Stimulated activated naive CD4-positive, alpha-beta T cell (primary cell): ENCODE data around the gene ANAPC16.
"Not testable (repeated sequence)": the region's sequence is repeated elsewhere in the genome, so short reads cannot be mapped to it uniquely, and the experiment has no call there.

ENCODE experiments used
- DNase-seq, 6 experiments: peaks; one replicate each; lab custom pipeline; 2025; lab: John Stamatoyannopoulos, UW

ANAPC16 gene

GRCh38 chr10:72215611-72216549 is at the start of gene ANAPC16, which contains the start of gene ASCC1:
ANAPC16 (plus strand) TSS chr10:72216012; CDS start chr10:72223915, 7,903 bp downstream.
ASCC1 (minus strand) TSS chr10:72216276; CDS start chr10:72213298, 2,978 bp downstream.
- DNase-seq = peak; percentile 88 to 99 (median 96)

GRCh38 chr10:72167118-72167517 is 48.7 kb upstream of the ANAPC16 start:
- no peak for DNase-seq

DNA sequence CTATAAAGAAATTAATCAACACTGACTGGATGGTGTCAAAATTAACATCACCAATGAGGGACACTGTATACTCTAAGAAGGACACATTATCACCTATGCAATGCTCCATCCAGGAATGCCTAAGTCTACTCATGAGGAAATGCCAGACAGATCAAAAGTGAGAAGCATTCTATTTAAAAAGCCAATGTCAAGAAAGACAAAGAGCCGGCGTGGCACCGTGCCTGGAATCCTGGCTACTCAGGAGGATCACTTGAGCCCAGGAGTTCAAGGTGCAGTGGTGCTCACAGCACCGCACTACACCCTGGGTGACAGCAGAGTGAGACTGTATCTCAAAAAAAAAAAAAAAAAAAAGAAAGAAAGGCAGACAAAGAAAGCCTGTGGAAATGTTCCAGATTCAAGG is 45.5 kb upstream of the ANAPC16 start:
- no peak for DNase-seq

GRCh38 chr10:72170733-72171132 is 45.1 kb upstream of the ANAPC16 start:
- no peak for DNase-seq

GRCh38 chr10:72171175-72171630 is 44.6 kb upstream of the ANAPC16 start:
- no peak for DNase-seq

GRCh38 chr10:72173262-72173618 is 42.6 kb upstream of the ANAPC16 start:
- DNase-seq = no peak

DNA sequence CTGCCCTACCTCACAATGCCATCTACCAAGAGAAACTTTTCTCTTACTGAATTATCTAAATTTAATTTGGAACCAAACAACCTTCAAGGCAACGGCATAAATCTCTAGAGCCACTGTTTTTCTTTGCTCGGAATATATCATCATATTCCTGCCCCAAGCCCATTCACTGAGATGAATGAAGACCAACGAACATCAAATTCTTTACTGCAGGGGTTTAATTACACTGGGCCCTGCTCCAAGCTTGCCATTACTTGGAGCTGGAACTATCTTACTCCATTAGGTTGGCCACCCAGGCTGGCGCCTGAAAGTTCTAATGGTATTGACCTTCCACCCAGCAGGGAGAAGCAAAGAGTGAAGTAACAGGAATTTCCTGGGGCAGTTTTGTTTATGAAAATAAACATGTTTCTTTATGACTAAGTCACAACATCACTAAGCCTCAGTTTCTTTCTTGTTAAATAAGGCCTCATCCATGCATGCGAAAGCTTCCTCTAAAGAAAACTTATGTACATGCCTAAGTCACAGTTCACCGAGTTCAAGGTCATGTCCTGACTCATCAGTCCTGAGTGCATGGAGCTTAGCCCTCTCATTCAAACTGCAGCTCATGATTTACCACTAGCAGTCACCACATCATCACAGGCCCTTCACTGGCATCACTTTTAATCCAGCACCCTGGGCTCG is 42.1 kb upstream of the ANAPC16 start:
- DNase-seq = no peak

GRCh38 chr10:72174297-72174662 is 41.5 kb upstream of the ANAPC16 start:
- DNase-seq = no peak

GRCh38 chr10:72175149-72175548 is 40.7 kb upstream of the ANAPC16 start:
- no peak for DNase-seq

DNA sequence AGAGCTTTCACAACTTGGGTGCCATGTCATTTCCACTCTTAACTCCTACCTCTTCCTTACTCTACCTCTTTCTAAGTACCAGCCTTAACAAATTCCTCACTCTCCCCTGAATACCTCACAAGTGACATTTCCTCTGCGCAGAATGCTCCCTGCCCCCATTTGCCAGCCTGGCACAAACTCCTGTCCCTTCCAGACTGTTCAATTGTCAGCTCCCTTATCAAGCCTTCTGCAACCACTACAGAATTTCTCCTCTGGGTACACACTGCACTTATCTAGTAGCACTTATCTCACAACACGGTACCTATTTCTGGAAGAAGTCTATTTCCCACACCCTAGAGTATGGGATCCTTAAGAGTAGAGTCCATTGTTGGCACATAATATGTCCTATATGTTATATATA is 39.1 kb upstream of the ANAPC16 start:
- no peak for DNase-seq

- no peak for DNase-seq
Observed at GRCh38 chr10:72177454-72177853, 38.4 kb upstream of the ANAPC16 start.

- DNase-seq = no peak
Observed at GRCh38 chr10:72184156-72184555, 31.7 kb upstream of the ANAPC16 start.

GRCh38 chr10:72186258-72186981 is 29.4 kb upstream of the ANAPC16 start:
- DNase-seq = no peak

DNA sequence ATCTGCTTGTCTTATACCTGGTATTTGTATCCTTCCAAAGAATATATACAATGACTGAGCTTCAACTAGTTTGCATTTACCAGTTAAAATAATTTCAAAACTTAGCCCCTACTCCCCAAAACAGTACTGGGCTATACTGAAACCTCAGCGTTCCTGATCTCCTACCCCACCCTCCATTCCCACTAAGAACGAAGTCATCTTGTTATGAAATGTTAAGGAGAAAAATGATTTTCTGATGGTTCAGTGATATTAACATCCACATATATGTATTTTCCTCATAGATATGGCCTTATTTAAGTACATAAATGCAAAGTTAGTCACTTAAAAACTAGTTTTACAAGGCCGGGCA is 28.9 kb upstream of the ANAPC16 start:
- DNase-seq = no peak

- DNase-seq = no peak
Observed at GRCh38 chr10:72194949-72195348, 20.9 kb upstream of the ANAPC16 start.

DNA sequence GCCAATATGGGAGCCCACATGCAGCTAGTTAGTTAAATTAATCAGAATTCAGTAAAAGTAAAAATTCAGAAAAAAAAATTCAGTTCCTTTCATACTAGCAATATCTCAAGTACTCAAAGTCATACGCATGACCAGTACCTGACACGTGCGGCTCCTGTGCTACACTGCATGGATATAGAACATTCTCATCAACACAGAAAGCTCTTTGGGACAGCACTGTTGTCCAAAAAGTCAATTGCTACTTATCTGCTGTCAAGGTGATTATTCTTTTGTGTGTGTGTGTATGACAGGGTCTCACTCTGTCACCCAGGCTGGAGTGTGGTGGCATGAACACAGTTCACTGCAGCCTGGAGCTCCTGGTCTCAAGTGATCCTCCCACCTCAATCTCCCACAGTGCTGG is 14.9 kb upstream of the ANAPC16 start:
- no peak for DNase-seq

DNA sequence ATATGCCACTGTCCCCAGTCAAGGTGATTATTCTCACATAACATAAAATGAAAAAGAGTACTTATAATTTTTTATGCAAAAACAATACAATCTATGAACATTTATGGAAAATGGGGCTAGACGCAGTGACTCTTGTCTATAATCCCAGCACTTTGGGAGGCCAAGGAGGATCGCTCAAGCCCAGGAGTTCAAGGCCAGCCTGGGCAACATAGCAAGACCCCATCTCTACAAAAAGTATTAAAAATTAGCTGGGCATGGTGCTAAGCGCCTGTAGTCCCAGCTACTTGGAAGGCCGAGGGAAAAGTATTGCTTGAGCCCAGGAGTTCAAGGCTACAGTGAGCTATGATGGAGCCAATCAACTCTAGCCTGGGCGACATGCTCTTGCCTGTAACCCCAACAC is 14.5 kb upstream of the ANAPC16 start:
- DNase-seq = no peak

GRCh38 chr10:72204296-72204695 is 11.5 kb upstream of the ANAPC16 start:
- DNase-seq = no peak

DNA sequence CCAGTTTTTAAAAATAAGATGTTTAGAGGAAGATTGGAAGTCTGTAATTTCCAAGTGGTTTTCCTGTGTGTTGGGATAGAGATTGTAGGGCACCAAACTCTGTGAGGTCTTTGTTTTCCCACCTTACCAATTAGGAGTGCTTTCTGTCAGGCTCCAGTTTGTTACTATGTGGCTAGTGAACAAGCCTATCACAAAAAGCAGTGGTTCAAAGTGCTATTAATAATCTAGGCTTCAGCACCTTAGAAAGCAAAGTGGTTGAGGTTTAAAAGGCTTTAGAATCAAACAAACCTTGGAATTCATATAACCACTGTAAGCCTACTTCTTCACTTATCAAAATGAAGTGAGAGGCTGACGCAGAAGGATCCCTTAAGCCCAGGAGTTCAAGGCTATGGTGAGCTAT is 11.1 kb upstream of the ANAPC16 start:
- no peak for DNase-seq

GRCh38 chr10:72206511-72207229 is 9.1 kb upstream of the ANAPC16 start:
- DNase-seq = no peak

- peak in 2 of 6 experiments; percentile 7 to 15 for DNase-seq
Observed at GRCh38 chr10:72208526-72208925, 7.3 kb upstream of the ANAPC16 start.

DNA sequence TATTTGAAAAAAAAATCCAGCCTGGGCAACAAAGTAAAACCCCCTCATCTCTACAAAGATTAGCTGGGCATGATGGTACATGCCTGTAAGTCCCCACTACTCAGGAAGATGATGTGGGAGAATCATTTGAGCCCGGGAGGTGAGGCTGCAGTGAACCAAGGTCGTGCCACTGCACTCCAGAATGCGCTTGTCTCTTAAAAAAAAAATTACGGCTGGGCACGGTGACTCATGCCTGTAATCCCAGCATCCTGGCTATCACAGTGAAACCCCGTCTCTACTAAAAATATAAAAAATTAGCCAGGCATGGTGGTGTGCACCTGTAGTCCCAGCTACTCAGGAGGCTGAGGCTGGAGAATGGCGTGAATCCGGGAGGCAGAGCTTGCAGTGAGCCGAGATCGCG is 4.4 kb upstream of the ANAPC16 start:
- not testable (repeated sequence) for DNase-seq
